Glutamatergic neuron (in vitro differentiated cells): ENCODE data around the gene TRAF7. TPM values are rescaled to one million over a fixed set of nuclear protein-coding genes. Genes with fewer than 3 reads are reported as not detected.
"Not testable (repeated sequence)": the region's sequence is repeated elsewhere in the genome, so short reads cannot be mapped to it uniquely, and the experiment has no call there.

ENCODE experiments used
- DNase-seq: peaks from one replicate; pipeline ENCODE4 v3.0.0; 2022
- H3K27ac Mint-ChIP-seq: one replicate; pipeline ENCODE4 v1.8.0; 2020; ENCODE audit warnings: mild to moderate bottlenecking, mixed read lengths, inconsistent platforms; ENCODE audit not compliant: unreplicated experiment
- H3K27me3 Mint-ChIP-seq: one replicate; pipeline ENCODE4 v1.8.0; 2020; ENCODE audit warnings: mild to moderate bottlenecking, moderate library complexity, mixed read lengths, inconsistent platforms; ENCODE audit not compliant: unreplicated experiment
- H3K36me3 Mint-ChIP-seq: one replicate; pipeline ENCODE4 v1.8.0; 2020; ENCODE audit warnings: mild to moderate bottlenecking, mixed read lengths, inconsistent platforms; ENCODE audit not compliant: unreplicated experiment
- H3K4me1 Mint-ChIP-seq: one replicate; pipeline ENCODE4 v1.8.0; 2020; ENCODE audit warnings: mild to moderate bottlenecking, low read depth, mixed read lengths, inconsistent platforms; ENCODE audit not compliant: unreplicated experiment
- H3K4me3 Mint-ChIP-seq: one replicate; pipeline ENCODE4 v1.8.0; 2020; ENCODE audit warnings: mild to moderate bottlenecking, mixed read lengths, inconsistent platforms; ENCODE audit not compliant: unreplicated experiment
- H3K9me3 Mint-ChIP-seq: one replicate; pipeline ENCODE4 v1.8.0; 2020; ENCODE audit warnings: mild to moderate bottlenecking, moderate library complexity, mixed read lengths, inconsistent platforms; ENCODE audit not compliant: unreplicated experiment
- total RNA-seq: library from RNA; stranded (reverse); fragmentation: NEBNext Ultra II Directional; extraction: Animal tissue kit (Norgen Biotek cat#: 25700); gene quantifications from one replicate; pipeline ENCODE4 v1.2.1, GENCODE V29; 2021; ENCODE audit not compliant: unreplicated experiment
- TF ChIP-seq, protein P1 (sequence below): fragments of 200-600 bp; sonication (generic); IDR thresholded peaks from one replicate; pipeline ENCODE4 v1.5.0; 2021; ENCODE audit not compliant: partially characterized antibody, unreplicated experiment

Gene TRAF7
- total RNA-seq, 1 donor from 2014 or later, result 74.8 TPM

DNA sequence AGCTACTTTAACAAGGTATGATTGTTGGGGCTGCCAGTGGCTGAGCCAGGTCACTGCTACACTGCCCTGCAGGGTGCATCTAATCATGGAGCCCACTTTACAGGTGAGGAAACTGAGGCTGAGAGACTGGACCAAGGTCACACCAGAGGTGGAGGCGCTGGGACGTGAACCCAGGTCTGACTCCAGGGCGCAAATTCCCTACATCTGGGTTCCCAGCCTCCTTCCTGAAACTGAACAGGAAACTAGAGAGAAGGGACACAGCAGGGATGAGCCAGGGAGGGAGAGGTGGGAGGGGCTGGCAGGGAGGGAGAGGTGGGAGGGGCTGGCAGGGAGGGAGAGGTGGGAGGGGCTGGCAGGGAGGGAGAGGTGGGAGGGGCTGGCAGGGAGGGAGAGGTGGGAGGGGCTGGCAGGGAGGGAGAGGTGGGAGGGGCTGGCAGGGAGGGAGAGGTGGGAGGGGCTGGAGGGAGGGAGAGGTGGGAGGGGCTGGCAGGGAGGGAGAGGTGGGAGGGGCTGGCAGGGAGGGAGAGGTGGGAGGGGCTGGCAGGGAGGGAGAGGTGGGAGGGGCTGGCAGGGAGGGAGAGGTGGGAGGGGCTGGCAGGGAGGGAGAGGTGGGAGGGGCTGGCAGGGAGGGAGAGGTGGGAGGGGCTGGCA lies 27.8 kb upstream of the TRAF7 start:
- H3K27me3 Mint-ChIP-seq, DNase-seq, H3K9me3 Mint-ChIP-seq, H3K27ac Mint-ChIP-seq, H3K36me3 Mint-ChIP-seq, H3K4me3 Mint-ChIP-seq: not testable (repeated sequence)
- H3K4me1 Mint-ChIP-seq, result peaks cover 13% of the 10 kb centered on the region

DNA sequence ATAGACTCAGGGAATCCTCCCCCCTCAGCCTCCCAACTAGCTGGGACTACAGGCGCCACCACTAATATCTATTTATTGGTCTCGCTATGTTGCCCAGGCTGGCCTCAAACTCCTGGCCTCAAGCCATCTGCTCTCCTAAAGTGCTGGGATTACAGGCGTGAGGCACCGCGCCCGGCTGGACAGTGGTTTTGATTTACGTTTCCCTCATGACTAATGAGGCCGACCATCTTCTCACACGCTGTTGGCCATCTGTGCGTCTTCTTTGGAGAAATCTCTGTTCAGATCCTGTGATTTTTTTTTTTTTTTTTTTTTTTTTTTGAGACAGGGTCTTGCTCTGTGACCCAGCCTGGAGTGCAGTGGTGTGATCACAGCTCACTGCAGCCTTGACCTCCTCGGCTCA lies 26.3 kb upstream of the TRAF7 start:
- H3K9me3 Mint-ChIP-seq, H3K36me3 Mint-ChIP-seq, H3K27me3 Mint-ChIP-seq: not testable (repeated sequence)
- H3K4me1 Mint-ChIP-seq, result peaks cover 13% of the 10 kb centered on the region
- peak overlapping the region; percentile 81 for H3K4me3 Mint-ChIP-seq
- H3K27ac Mint-ChIP-seq, result peak overlapping the region; percentile 97
- peak; percentile 63 for DNase-seq

DNA sequence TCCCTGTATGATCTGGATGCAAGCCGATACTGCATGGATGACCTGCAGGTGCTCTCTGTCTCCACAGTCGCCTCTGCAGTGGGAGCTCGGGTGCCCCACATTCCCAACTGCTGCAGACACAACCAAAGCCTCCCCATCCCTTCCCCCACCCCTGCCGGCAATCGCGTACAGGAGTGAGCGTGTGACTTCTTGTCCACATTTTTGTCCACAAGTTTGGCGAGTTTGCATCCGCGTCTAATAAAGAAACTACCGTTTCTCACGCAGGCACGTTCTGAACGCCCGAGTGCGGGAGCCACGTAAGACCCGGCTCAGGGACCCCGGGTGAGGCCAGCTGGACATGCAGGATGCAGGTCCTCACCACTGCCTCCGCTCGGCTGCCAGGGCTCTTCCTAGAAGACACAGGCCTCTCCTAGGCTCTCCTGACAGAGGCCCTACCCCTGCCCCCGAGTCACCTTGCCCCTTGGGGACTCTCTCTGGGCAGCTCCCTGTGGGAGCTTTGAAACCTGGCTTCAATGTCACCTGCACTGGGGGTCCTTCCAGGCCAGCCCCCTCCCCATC lies 25.6 kb upstream of the TRAF7 start:
- not testable (repeated sequence) for DNase-seq, H3K27me3 Mint-ChIP-seq, H3K9me3 Mint-ChIP-seq, H3K36me3 Mint-ChIP-seq
- peaks cover 13% of the 10 kb centered on the region for H3K4me1 Mint-ChIP-seq
- H3K4me3 Mint-ChIP-seq, result peak overlapping the region; percentile 42
- H3K27ac Mint-ChIP-seq, result peak overlapping the region; percentile 88

DNA sequence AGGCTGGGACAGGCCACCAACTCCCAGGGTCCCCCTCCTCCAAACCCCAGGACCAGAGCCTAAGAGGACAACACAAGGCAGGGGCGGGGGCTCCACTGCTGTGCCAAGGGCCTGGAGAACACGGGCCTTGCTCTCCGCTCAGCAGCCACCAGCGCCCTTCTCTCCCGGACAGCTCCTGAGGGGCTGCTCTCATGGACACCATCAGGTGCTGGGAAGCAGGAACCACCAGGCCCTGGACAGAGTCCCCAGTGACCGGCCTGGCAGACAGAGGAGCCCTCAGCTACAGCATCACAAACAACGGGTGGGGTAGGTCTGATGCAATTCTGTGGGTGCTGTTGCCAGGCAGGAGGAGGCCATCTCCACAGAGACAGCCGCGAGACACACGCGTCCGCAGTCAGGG lies 21.8 kb upstream of the TRAF7 start:
- H3K4me1 Mint-ChIP-seq, H3K27me3 Mint-ChIP-seq, H3K27ac Mint-ChIP-seq, H3K9me3 Mint-ChIP-seq, DNase-seq, H3K36me3 Mint-ChIP-seq: not testable (repeated sequence)
- peak overlapping the region; percentile 64 for H3K4me3 Mint-ChIP-seq

DNA sequence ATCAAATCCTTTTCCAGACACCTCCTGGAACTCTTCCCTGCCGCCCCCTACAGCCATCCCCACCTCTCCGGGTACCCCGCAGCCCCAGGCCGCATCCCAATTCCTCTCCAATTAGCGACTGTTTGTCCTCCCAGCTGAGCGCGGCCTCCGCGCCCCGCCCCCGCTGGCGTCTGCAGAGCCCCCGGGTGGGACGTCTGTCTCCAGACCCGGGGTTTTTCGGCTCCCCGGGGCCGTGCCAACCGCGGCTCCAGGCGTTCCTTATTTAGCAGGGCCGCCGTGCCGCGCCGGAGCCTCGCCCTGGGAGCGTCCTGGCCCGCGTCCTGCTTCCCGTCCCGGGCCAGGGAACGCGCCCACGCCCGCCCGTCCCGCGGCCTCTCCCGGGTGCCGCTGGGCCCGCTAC lies 20.5 kb upstream of the TRAF7 start:
- not testable (repeated sequence) for H3K36me3 Mint-ChIP-seq, H3K4me1 Mint-ChIP-seq, DNase-seq, H3K9me3 Mint-ChIP-seq, H3K27ac Mint-ChIP-seq, H3K27me3 Mint-ChIP-seq
- peak overlapping the region; percentile 90 for H3K4me3 Mint-ChIP-seq

DNA sequence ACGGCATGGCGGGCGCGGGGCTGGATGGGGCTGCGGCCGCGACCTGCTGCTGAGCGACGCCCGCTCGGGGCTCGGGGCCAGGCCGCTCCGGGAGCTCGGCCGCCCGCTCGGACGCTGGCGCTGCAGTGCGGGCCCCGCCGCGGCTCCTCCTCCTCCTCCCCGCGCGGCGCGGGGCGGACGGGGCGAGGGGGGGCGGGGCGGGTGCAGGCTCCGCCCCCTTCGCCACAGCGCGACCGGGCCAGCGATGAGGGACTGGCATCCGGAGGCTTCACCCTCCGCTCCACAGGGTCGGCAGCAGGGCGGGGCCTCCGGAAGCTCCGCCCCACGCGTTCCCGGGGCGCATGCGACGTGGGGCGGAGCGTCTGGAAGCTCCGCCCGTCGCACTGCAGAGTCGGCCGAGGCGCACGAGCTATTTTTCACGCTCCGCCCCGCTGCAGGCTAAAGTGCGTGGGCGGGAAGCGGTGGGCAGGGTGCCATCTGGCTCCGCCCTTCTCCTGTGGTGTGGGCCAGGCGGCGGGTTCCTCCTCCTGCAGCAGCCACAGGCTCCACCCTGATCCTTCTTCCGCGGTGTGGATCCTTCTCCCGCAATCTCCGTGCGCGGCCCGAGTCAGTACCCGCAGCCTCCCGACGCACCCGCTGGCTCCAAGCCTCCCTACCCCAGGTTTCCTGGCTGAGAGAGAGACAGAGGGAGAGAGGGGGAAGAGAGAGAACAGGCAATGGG lies 19.7 kb upstream of the TRAF7 start, which contains the start of gene PKD1:
Gene PKD1, minus strand, starts transcription at position 129 of the 721 bp plus-strand sequence. CDS start 209 bp downstream, outside the sequence.
- not testable (repeated sequence) for H3K4me1 Mint-ChIP-seq, H3K9me3 Mint-ChIP-seq, H3K27me3 Mint-ChIP-seq, H3K36me3 Mint-ChIP-seq
- peak within 1 kb of the TSS; percentile 93 for H3K27ac Mint-ChIP-seq
- H3K4me3 Mint-ChIP-seq, result peak within 1 kb of the TSS; percentile 96
- peak; percentile 98 for DNase-seq

DNA sequence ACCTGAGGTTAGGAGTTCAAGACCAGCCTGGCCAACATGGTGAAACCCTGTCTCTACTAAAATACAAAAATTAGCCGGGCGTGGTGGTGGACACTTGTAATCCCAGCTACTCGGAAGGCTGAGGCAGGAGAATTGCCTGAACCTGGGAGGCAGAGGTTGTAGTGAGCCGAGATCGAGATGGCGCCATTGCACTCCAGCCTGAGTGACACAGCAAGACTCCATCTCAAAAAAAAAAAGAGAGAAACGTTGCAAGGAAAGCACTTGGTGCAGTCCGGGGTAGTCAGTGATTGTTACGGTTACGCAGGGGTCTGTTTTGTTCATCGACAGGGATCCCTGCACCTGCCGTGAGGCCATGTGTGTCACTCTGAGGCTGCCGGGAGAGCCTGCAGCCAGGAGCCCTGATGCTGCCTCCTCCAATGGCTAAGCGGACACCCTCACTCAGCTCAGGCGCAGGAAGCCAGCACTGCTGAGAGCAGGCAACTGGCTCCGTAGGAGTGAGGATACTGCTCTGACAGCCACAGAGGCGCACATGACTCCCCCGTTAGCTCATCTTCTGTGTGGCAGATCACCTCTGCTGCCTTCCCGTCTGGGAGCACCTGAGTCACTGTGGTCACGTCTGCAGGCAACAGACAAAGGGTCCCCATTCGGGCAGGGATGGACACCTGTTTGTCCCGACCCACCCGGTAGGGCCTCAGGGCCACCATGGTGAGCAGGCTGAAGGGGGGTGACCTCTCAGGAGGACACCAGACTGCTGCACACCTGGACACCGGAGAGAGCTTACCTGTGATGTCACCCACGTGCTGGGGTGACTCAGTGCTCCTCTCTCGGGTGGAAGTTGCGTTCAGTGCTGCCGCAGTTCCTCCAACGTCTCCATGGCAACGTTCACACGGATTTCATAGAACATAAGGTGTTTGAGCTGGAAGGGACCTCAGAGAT lies 12.4 kb upstream of the TRAF7 start:
- H3K4me1 Mint-ChIP-seq, result peaks cover 8% of the 10 kb centered on the region
- TF ChIP-seq, protein P1, sequence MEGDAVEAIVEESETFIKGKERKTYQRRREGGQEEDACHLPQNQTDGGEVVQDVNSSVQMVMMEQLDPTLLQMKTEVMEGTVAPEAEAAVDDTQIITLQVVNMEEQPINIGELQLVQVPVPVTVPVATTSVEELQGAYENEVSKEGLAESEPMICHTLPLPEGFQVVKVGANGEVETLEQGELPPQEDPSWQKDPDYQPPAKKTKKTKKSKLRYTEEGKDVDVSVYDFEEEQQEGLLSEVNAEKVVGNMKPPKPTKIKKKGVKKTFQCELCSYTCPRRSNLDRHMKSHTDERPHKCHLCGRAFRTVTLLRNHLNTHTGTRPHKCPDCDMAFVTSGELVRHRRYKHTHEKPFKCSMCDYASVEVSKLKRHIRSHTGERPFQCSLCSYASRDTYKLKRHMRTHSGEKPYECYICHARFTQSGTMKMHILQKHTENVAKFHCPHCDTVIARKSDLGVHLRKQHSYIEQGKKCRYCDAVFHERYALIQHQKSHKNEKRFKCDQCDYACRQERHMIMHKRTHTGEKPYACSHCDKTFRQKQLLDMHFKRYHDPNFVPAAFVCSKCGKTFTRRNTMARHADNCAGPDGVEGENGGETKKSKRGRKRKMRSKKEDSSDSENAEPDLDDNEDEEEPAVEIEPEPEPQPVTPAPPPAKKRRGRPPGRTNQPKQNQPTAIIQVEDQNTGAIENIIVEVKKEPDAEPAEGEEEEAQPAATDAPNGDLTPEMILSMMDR, result no peak
- no peak overlapping the region for H3K4me3 Mint-ChIP-seq
- no peak overlapping the region for H3K27ac Mint-ChIP-seq
- peaks cover 8% of the 10 kb centered on the region for H3K9me3 Mint-ChIP-seq
- peaks cover 4% of the 10 kb centered on the region for H3K27me3 Mint-ChIP-seq
- no peaks in the 10 kb centered on the region for H3K36me3 Mint-ChIP-seq
- DNase-seq, result no peak
